K562 (cell line): ENCODE data around the gene CD320. TPM values are rescaled to one million over a fixed set of nuclear protein-coding genes. Genes with fewer than 3 reads are reported as not detected.
A peak's percentile ranks its signal among the peaks of the same experiment; 100 is the strongest.

ENCODE experiments used
- CCNT2 ChIP-seq: IDR thresholded peaks from 2 replicates; pipeline ENCODE4 v1.6.1; 2011; ENCODE audit warnings: borderline replicate concordance, low read depth, mild to moderate bottlenecking, moderate library complexity, mixed read lengths, low read length; ENCODE audit not compliant: insufficient read length; ENCODE audit errors: extremely low read depth
- CHD1 ChIP-seq: fragments of 200-600 bp; sonication (generic); IDR thresholded peaks from one replicate; pipeline ENCODE4 v1.6.1; 2012; ENCODE audit warnings: mild to moderate bottlenecking, moderate library complexity, low read length, inconsistent platforms
- ESRRA ChIP-seq: fragments of 450-650 bp; IDR thresholded peaks from 2 replicates; pipeline ENCODE4 v1.6.1; 2014; ENCODE audit warnings: low read depth, mild to moderate bottlenecking, moderate library complexity, borderline replicate concordance
- ETV5 ChIP-seq: sonication (generic); formaldehyde crosslinking; IDR thresholded peaks from 2 replicates; pipeline ENCODE4 v1.4.0; 2020; ENCODE audit warnings: low read depth, mild to moderate bottlenecking, missing genetic modification reagents
- ETV6 ChIP-seq, 3 experiments: fragments of 150-350 bp in 1 of 3; sonication (generic) in 1 of 3; formaldehyde crosslinking in 1 of 3; IDR thresholded peaks; 2 replicates each; pipeline versions ENCODE4 v1.6.1 to v1.8.0; 2014 to 2022; ENCODE audit warnings: borderline replicate concordance in 2 of 3, low read depth in 2 of 3, antibody characterized with exemption in 1 of 3, low read length in 1 of 3, mild to moderate bottlenecking in 1 of 3, missing genetic modification reagents in 1 of 3
- GTF2F1 ChIP-seq: IDR thresholded peaks from 2 replicates; pipeline ENCODE4 v1.6.1; 2011; ENCODE audit warnings: low read depth, low read length, improper control_type of control experiment
- HMGXB4 ChIP-seq: sonication (generic); formaldehyde crosslinking; IDR thresholded peaks from 2 replicates; pipeline ENCODE4 v1.8.1; 2023; ENCODE audit warnings: mild to moderate bottlenecking, missing genetic modification reagents
- ID3 ChIP-seq, 2 experiments: fragments of 250-450 bp in 1 of 2; fragments of 450-650 bp in 1 of 2; sonication (Bioruptor Pico) in 1 of 2; IDR thresholded peaks; 2 replicates each; pipeline versions ENCODE4 v1.6.1 to v1.8.0; 2016 to 2021; ENCODE audit warnings: mild to moderate bottlenecking in 2 of 2, moderate library complexity in 2 of 2, missing compliant biosample characterization in 1 of 2, missing genetic modification characterization in 1 of 2
- MBD2 ChIP-seq: sonication (generic); IDR thresholded peaks from 2 replicates; pipeline ENCODE4 v1.6.1; 2016; ENCODE audit warnings: low read depth, borderline replicate concordance
- MTA3 ChIP-seq: fragments of 450-650 bp; formaldehyde crosslinking; IDR thresholded peaks from 2 replicates; pipeline ENCODE4 v1.6.1; 2017; ENCODE audit warnings: mild to moderate bottlenecking, borderline replicate concordance
- PATZ1 ChIP-seq: fragments of 250-450 bp; sonication (Bioruptor Pico); IDR thresholded peaks from 2 replicates; pipeline ENCODE4 v1.5.0; 2020; ENCODE audit warnings: mild to moderate bottlenecking, borderline replicate concordance
- SIN3B ChIP-seq: fragments of 450-650 bp; IDR thresholded peaks from 2 replicates; pipeline ENCODE4 v1.6.1; 2017; ENCODE audit warnings: low read depth, mild to moderate bottlenecking, moderate library complexity
- STAT6 ChIP-seq: sonication (generic); formaldehyde crosslinking; IDR thresholded peaks from 2 replicates; pipeline ENCODE4 v1.8.1; 2023; ENCODE audit warnings: mild to moderate bottlenecking, missing genetic modification reagents
- TBL1XR1 ChIP-seq, 2 experiments: IDR thresholded peaks; 2 replicates each; pipeline ENCODE4 v1.6.1; 2012; ENCODE audit warnings: improper control_type of control experiment in 2 of 2, low read length in 2 of 2, mild to moderate bottlenecking in 1 of 2
- ZKSCAN1 ChIP-seq: fragments of 150-350 bp; IDR thresholded peaks from 2 replicates; pipeline ENCODE4 v1.6.1; 2016; ENCODE audit warnings: low read depth, low read length
- ZNF143 ChIP-seq: sonication (generic); formaldehyde crosslinking; IDR thresholded peaks from 2 replicates; pipeline ENCODE4 v1.9.0; 2022; ENCODE audit warnings: mild to moderate bottlenecking, missing genetic modification reagents
- ZNF778 ChIP-seq: fragments of 450-650 bp; formaldehyde crosslinking; IDR thresholded peaks from 2 replicates; pipeline ENCODE4 v1.4.0; 2020; ENCODE audit warnings: mild to moderate bottlenecking, moderate library complexity
- polyA plus RNA-seq, 8 experiments: library from polyadenylated mRNA; depleted of rRNA in 4 of 8; stranded (reverse) in 5 of 8; unstranded in 3 of 8; fragments of >200 nt; fragmentation: Nextera tagmentation in 2 of 8; fragmentation: Illumina TruSeq in 1 of 8; extraction: Ambion mirVana in 2 of 8; extraction: Trizol in 1 of 8; gene quantifications; 2 replicates each; pipeline versions ENCODE4 v1.2.1 to v1.2.3, GENCODE V29; 2011 to 2014; ENCODE audit warnings: inconsistent platforms in 1 of 8, missing spikeins in 1 of 8
- total RNA-seq, 7 experiments: library from RNA; depleted of rRNA in 6 of 7; stranded (reverse); fragments of >200 nt in 6 of 7; fragmentation: Illumina TruSeq in 2 of 7; extraction: Trizol in 2 of 7; gene quantifications; 2 replicates each; pipeline versions ENCODE4 v1.2.1 to v1.2.3, GENCODE V29; 2011 to 2021; ENCODE audit warnings: low replicate concordance in 1 of 7

Gene CD320
- total and polyA plus RNA-seq, 9 of the 15 experiments (the other 6 are each of a cell fraction or from before 2014, with no cell fraction given) = 0.45 to 94.5 (median 34.4) TPM

GRCh38 chr19:8321067-8321985, 13.2 kb upstream of the CD320 start, which contains the start of the genes NDUFA7 and RPS28 (continued):
- TF ChIP-seq STAT6 (CRISPR knock-in tag) (peak; percentile 88; the same call in 1 of the 2 replicates), SIN3B (peak; percentile 98), MTA3 (peak; percentile 99), ZNF143 (peak; percentile 89), GTF2F1 (peak; percentile 94), TBL1XR1 (IDR thresholded peaks at IDR 0.05; ENCODE audit: low read length in 2 of 2) (peak in 1 of 2 experiments; percentile 75; a peak in 2 of 4 replicates), CCNT2 (peak; percentile 62), ID3 (CRISPR knock-in tag; IDR thresholded peaks at IDR 0.05) (no peak), ID3 (tag; IDR thresholded peaks at IDR 0.05) (0 out of 2 replicates have a peak, but pooled peaks have one; percentile 15), ZNF778 (no peak), PATZ1 (CRISPR knock-in tag) (no peak), ESRRA (peak; percentile 62; the same call in 1 of the 2 replicates), ETV6 (IDR thresholded peaks at IDR 0.05; ENCODE audit: borderline replicate concordance in 1 of 2, low read depth in 2 of 2, low read length in 1 of 2) (no peak), ETV6 (CRISPR knock-in tag; IDR thresholded peaks at IDR 0.05; ENCODE audit: borderline replicate concordance) (0 out of 2 replicates have a peak, but pooled peaks have one; percentile 16), ETV5 (CRISPR knock-in tag) (peak; percentile 48; the same call in 1 of the 2 replicates), CHD1 (peak; percentile 90), MBD2 (peak; percentile 90), HMGXB4 (CRISPR knock-in tag) (peak; percentile 60; the same call in 1 of the 2 replicates), ZKSCAN1 (0 out of 2 replicates have a peak, but pooled peaks have one; percentile 60)
